GM19463 (cell line): ENCODE results near the gene CHST8.

Experiments used
- ATAC-seq: cut with Tn5 transposase; IDR thresholded peaks from one replicate; pipeline ENCODE4 v1.9.1; 2021; ENCODE audit warnings: mild to moderate bottlenecking, moderate library complexity; ENCODE audit not compliant: unreplicated experiment

The CHST8 gene

GRCh38 chr19:33784432-33784831 is 162.7 kb downstream of the CHST8 start:
- ATAC-seq, result no peak

- no peak for ATAC-seq
Measured at GRCh38 chr19:33785795-33786194, 164.0 kb downstream of the CHST8 start.

DNA sequence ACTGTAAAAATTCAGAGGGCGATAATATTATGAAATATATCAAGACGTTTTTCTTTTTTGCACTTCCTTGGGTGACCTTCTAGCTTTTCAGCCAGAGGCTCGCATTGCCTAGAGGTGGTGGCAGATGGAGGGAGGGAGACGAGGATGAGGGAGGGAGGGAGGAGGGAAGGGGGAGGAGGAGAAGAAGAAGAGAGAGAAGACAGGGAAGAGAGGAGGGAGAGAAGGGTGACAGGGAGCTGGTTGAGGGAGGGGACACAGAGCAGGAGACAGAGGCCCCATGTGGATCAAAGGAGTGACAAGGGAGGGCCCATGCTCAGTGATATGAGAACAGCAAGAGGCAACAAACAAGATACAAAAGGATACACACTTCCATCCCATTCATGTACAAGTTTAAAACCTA is 166.9 kb downstream of the CHST8 start:
- no peak for ATAC-seq

GRCh38 chr19:33789344-33789743 is 167.6 kb downstream of the CHST8 start:
- no peak for ATAC-seq

GRCh38 chr19:33794683-33795369 is 173.1 kb downstream of the CHST8 start:
- ATAC-seq, result no peak

DNA sequence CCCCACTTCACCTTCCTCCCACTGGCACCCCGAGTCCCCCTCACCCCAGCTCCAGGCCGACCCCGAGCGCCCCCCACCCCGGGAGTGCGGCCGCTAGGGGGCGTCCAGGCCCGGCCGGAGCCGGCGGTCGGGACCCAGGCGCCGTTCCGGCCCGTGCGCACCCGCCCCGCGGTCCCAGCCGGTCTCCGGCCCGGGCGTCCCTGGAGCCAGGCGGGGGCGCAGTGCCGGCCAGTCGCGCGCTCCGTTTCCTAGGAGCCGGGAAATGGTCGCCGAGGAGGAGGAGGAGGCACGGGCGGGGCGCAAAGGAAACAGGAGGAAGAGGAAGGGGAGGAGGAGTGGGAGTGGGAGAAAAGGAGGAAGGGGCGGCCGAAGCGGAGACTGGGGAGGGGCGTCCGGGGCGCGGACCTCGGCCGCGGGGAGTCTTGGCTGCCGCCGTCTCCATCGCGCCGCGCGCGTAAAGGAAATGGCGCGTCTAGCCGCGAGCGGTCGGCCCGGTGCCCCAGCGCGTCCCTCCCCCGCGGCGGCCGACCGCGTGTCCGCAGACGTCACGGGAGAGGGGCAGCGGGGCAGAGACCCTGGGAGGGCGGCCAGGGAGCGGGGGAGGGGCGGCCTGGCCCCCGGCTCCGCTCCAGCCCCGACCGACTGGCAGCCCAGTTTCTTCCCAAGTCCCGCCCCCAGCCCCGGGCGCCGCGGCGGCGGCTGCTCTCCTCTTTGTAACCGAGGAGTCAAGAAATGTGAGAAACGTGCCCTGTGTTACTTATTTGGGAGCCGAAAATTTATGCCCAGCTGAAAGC is 173.8 kb downstream of the CHST8 start:
- ATAC-seq, result no peak

DNA sequence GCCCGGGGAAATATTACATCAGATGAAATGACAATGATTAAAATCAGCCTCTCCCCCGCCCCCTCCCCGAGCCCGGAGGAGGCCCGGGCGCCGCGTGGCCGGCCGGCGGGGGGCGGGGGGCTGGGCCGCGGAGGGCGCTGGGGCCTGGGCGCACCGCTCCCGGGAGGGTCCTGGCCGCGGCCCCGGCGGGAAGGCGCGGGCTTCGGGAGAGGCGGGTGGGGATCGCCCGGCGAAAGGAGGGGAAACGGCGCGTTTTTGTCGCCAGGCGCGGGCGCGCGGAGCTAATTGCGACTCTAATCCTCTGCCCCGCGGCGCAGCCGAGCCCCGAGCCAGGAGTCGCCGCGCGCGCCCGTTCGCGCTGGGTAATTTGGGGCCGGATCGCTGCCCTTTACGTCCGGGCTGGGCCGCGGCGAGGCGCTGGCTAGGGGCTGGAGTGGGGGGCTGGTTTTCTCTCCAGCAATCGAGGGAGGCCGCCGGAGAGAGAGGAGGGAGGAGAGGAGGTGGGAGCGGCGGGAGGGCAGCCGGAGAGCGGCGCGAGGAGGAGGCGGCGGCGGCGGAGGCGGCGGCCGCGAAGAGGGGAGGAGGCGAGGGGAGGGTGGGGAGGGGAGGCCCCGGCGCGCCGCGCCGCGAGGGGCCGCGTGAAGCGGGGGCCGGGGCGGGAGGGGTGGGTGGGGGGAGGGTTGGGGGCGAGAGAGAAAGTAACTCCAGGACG is 174.6 kb downstream of the CHST8 start, which contains the start of gene KCTD15:
KCTD15 (plus strand) TSS at position 707 of the 712 bp plus-strand sequence. CDS start 3,585 bp downstream, outside the sequence.
- ATAC-seq, result no peak

GRCh38 chr19:33797802-33798671 is 176.3 kb downstream of the CHST8 start:
- no peak for ATAC-seq

DNA sequence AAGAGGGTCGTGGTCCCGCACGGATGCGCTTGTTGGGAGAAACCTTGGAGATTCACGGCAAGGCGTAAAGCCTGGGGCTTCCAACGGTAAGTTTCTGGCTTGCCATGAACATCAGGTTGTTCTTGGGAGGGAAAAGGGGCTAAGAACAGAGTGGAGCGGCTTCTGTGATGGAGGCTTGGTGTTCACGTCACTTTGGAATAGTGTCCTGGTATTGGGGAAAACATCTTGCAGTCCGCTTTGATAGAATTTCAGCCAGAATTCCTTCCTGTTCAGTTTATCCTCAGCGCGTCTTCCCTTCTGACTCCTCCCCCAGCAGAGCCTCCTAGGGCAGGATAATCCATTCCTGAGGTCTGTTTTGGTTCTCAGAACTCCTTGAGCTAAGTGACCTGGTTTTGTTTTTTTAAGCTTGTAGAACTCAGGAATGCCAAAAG is 176.9 kb downstream of the CHST8 start:
- ATAC-seq, result no peak

- no peak for ATAC-seq
Measured at GRCh38 chr19:33799476-33799875, 177.7 kb downstream of the CHST8 start.

- ATAC-seq, result no peak
Measured at GRCh38 chr19:33800012-33800680, 178.4 kb downstream of the CHST8 start.

DNA sequence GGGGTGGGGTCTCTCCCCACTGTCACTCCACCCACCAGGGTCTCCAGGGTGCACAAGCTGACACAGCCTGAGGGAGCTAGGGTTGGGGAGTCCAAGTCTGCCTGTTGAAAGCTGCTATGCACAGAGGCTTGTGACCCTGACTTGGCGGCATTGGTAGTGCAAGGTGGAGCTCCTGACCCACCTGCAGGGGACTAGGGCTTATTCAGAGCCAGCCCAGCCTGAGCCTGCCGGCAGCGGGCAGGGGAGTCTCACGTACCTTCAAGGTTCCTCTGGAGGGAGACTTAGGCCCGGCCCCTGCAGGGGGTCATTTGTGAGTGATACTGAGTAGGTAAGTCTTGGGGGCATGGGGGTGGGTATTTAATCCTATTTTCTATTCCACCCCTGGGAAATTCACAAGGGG is 179.7 kb downstream of the CHST8 start:
- ATAC-seq, result no peak

- no peak for ATAC-seq
Measured at GRCh38 chr19:33802001-33802400, 180.2 kb downstream of the CHST8 start.

DNA sequence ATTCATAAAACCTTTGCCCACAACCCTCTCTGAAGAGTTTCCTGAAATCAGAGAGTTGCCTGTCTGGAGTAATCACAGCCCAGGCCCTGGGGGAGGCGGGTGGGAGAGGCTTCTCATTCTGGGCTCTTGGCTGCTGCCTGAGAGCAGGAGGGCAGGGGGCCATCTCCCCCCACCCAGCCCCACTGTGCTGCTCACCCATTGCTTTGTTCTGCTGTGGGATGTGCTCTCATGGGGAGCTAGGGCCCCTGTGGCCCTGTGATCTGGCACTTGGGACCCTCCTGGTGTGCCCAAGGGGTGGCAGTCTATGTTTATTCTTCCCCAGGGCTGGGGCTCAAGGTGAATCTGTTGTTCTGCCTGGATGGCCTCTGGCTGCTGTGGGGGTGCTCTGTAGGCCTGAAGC is 181.0 kb downstream of the CHST8 start:
- no peak for ATAC-seq

DNA sequence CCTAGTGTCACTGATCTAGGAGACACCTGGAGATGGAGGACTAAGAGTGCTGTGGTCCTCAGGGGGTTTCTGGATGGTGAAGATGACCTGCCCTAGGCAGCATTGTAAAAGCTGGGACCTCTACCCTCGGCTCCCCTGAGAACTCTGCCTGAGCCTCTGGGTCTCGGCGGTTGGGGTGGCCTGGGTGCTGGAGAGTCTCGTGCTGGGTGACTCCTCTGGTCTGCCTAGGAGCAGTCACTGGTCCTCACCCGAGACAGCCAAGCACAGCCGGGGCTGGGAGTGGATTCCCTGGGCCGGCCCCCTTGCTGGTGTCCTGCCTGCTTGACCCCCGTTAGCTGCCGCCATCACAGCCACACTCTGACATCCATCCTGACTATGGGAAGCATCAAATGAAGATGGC is 181.6 kb downstream of the CHST8 start:
- ATAC-seq, result no peak

DNA sequence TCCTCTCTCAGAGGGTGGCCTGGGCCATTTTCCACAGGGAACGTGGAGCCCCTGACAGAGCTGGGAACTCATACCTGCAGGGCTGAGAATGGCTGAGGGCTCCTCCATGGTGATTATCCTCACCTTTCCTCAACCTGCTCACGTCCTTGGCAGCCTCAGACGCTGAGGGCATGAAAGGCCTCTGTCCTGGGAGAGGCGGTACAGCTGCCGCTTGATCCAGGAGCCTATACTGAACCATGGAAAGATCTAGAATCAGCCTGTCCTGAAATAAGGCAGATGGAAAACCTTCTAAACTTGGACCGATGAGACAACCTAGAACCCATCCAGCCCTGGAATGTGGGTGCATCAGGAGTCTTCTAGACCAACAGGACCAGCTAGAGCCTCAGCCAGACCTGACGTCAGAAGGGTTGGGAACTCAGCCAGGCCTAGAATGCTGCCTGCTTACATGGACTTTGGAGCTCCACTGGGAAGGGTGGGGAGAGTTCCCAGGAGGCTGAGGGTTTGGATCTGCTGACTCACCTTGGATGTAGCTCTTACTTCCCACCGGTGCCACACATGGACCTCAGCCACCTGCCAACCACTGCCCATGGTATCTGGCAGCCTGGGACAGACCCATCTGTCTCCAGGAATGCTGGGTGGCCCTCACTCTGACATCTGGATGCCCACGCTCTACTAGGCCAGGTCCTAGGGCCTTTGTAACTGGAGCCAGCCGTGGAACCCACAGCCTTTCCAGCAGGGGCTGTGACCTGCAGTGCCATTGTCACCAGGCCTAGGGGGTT is 182.5 kb downstream of the CHST8 start:
- no peak for ATAC-seq

- no peak for ATAC-seq
Measured at GRCh38 chr19:33805313-33805712, 183.6 kb downstream of the CHST8 start.

GRCh38 chr19:33805840-33806433 is 184.2 kb downstream of the CHST8 start:
- ATAC-seq, result no peak

- no peak for ATAC-seq
Measured at GRCh38 chr19:33806434-33806881, 184.7 kb downstream of the CHST8 start.
